Heart right ventricle (tissue), 16 donors: ENCODE results near the gene NAT10. TPM values are rescaled to one million over a fixed set of nuclear protein-coding genes. Genes with fewer than 3 reads are reported as not detected.

Experiments used
- ATAC-seq, 8 donors: fragments of 200-7000 bp; cut with Tn5 transposase; one replicate each; pipeline ENCODE4 v1.9.1; 2020; ENCODE audit warnings: mild to moderate bottlenecking in 8 of 8, moderate library complexity in 8 of 8, moderate number of reproducible peaks in 1 of 8
- DNase-seq, 2 donors: peaks; one replicate each; pipeline ENCODE4 v3.0.0-alpha.2; 2020
- H3K27ac ChIP-seq, 10 donors: fragments of 200-600 bp; sonication (generic) in 2 of 10; one replicate each; pipeline versions ENCODE4 v1.5.0 to v1.8.0; 2020 to 2022; ENCODE audit warnings: mild to moderate bottlenecking in 3 of 10
- H3K27me3 ChIP-seq, 7 donors: fragments of 200-600 bp; one replicate each; pipeline ENCODE4 v1.8.0; 2021 to 2022; ENCODE audit warnings: mild to moderate bottlenecking in 2 of 7
- H3K36me3 ChIP-seq, 9 donors: fragments of 200-600 bp; sonication (generic) in 1 of 9; one replicate each; pipeline versions ENCODE4 v1.5.0 to v1.8.0; 2020 to 2022; ENCODE audit warnings: mild to moderate bottlenecking in 2 of 9
- H3K4me1 ChIP-seq, 9 donors: fragments of 200-600 bp; sonication (generic) in 1 of 9; one replicate each; pipeline versions ENCODE4 v1.5.0 to v1.8.0; 2020 to 2022; ENCODE audit warnings: mild to moderate bottlenecking in 4 of 9
- H3K4me3 ChIP-seq, 10 donors: fragments of 200-600 bp; sonication (generic) in 2 of 10; one replicate each; pipeline versions ENCODE4 v1.5.0 to v1.8.0; 2020 to 2022; ENCODE audit warnings: mild to moderate bottlenecking in 7 of 10, moderate library complexity in 2 of 10
- H3K9me3 ChIP-seq, 11 donors: fragments of 200-600 bp in 10 of 11; sonication (generic) in 2 of 11; one replicate each; pipeline versions ENCODE4 v1.5.0 to v1.8.0; 2013 to 2022; ENCODE audit warnings: mild to moderate bottlenecking in 2 of 11, control low read depth in 1 of 11, moderate library complexity in 1 of 11
- CTCF ChIP-seq, 9 donors: fragments of 200-600 bp; sonication (generic) in 2 of 9; IDR thresholded peaks; one replicate each; pipeline versions ENCODE4 v1.5.0 to v1.8.0; 2021 to 2022; ENCODE audit warnings: antibody characterized with exemption in 9 of 9, mild to moderate bottlenecking in 5 of 9, moderate library complexity in 1 of 9
- WGBS, 2 donors: extraction: QIAGEN DNeasy Blood & Tissue Kit; methylation state at CpG; one replicate each; pipeline ENCODE4 v1.1.7; 2013; ENCODE audit warnings: inconsistent platforms in 1 of 2; 5-methylcytosine and 5-hydroxymethylcytosine counted together
- intact Hi-C, 10 donors: fragments of 100-400 bp; cut with DNase I; formaldehyde crosslinking; loops; one replicate each; pipeline versions ENCODE4 v1.11.1 to v1.14.2; 2022
- polyA plus RNA-seq, 2 donors: library from polyadenylated mRNA; stranded (reverse); fragments of 200-250 nt; gene quantifications; one replicate each; pipeline ENCODE4 v1.2.3, GENCODE V29; 2013
- total RNA-seq, 10 donors: library from RNA; stranded (reverse); fragmentation: NEBNext Ultra II Directional in 3 of 10; extraction: Animal tissue kit (Norgen Biotek cat#: 25700) in 3 of 10; gene quantifications; one replicate each; pipeline versions ENCODE4 v1.2.1 to v1.2.4, GENCODE V29; 2021 to 2023
- donor health status: Arrhythmogenic right ventricular cardiomyopathy.
- donor health status: ischemic (EF 13 %, LVEDD 7.1; RV severe dilation, severe dysfunction).
- donor health status: healthy with polysubstance abuse.
- donor health status: DM: no; HTN: yes; CAD: no.
- donor health status: DM: no; HTN: no; CAD: no.
- donor health status: ischemic (EF 25% LVEDD 6.9; RV normal size, moderate dysfunction).
- donor health status: ischemic (EF 25% LVEDD 5.7; RV mildly dilated, moderate dysfunction).
- donor health status: healthy.
- donor health status: DM: yes; HTN: yes; CAD: no.
- donor health status: Ischemic cardiomyopathy.
- donor health status: ischemic (EF 35%, LVEDD 5.7; RV mildly dilated, moderate dysfunction).
- donor health status: nonischemic (EF 11% LVEDD 7.7; RV severe dilation, severe dysfunction).
- donor health status: DM: yes; HTN: yes; CAD: no.
- donor health status: PGD.
- donor health status: ischemic (EF 29% LVEDD 5.4; RV normal size, mild dysfunction).
- donor health status: nonischemic (EF 23%, LVEDD 6.1; RV moderate dilation, normal function).

The NAT10 gene
- total and polyA plus RNA-seq, 12 donors, result 16.2 to 26.4 (median 21.9) TPM

DNA sequence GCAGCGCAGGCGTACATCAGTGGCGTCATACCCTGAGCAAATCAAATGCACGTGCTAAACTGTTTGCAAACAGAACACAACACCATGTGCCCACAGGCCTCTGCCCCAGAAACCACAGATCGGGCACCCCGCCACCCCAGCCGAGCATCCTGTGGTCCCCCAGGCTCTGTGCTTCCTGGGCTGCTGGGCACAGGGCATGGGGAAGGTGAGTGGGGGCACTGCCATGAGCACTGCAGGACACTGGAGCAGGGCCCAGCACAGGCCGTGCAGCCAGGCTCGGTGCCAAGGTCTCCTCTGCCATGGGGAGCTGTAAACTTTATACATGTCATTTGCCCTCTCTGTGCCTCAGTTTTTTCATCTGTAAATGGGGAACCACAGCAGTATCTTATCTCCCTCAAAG, 62.5 kb downstream of the NAT10 start:
- H3K9me3 ChIP-seq, result no peaks in the 10 kb centered on the region
- intact Hi-C loops, result no loop called here
- H3K27me3 ChIP-seq, result peaks cover 0 to 3% (median 0%) of the 10 kb centered on the region in 7 donors
- peaks cover 0 to 59% (median 0%) of the 10 kb centered on the region in 9 donors for H3K36me3 ChIP-seq
- DNase-seq (no peak), ATAC-seq (no peak)
- no peak for TF ChIP-seq CTCF (IDR thresholded peaks at IDR 0.05)
- no peak overlapping the region for H3K27ac ChIP-seq
- H3K4me3 ChIP-seq, result no peak overlapping the region
- peaks cover 0 to 4% (median 0%) of the 10 kb centered on the region in 9 donors for H3K4me1 ChIP-seq
- 87% methylated on average over 9 of the region's 9 CpGs for WGBS, 2 donors

GRCh38 chr11:34168642-34169420, 63.4 kb downstream of the NAT10 start:
- WGBS, 2 donors, result 86 to 87% methylated on average over 18 of the region's 18 CpGs
- H3K4me1 ChIP-seq, result peaks cover 0 to 6% (median under 1%) of the 10 kb centered on the region in 9 donors
- peaks cover 0 to 10% (median 0%) of the 10 kb centered on the region in 7 donors for H3K27me3 ChIP-seq
- no peak for TF ChIP-seq CTCF (IDR thresholded peaks at IDR 0.05)
- H3K27ac ChIP-seq, result no peak overlapping the region
- intact Hi-C loops, result no loop called here
- H3K4me3 ChIP-seq, result no peak overlapping the region
- peaks cover 0 to 51% (median 0%) of the 10 kb centered on the region in 9 donors for H3K36me3 ChIP-seq
- ATAC-seq (no peak), DNase-seq (no peak)
- no peaks in the 10 kb centered on the region for H3K9me3 ChIP-seq

GRCh38 chr11:34169686-34170085, 64.3 kb downstream of the NAT10 start:
- DNase-seq (no peak), ATAC-seq (no peak)
- Histone ChIP-seq H3K36me3 (peaks cover 0 to 46% (median 0%) of the 10 kb centered on the region in 9 donors), H3K4me1 (peaks cover 0 to 14% (median 9%) of the 10 kb centered on the region in 9 donors), H3K27ac (no peak overlapping the region), H3K27me3 (peaks cover 0 to 11% (median 0%) of the 10 kb centered on the region in 7 donors), H3K4me3 (no peak overlapping the region), H3K9me3 (no peaks in the 10 kb centered on the region)
- 62 to 64% methylated on average over 8 of the region's 8 CpGs for WGBS, 2 donors
- intact Hi-C loops, result loop anchor here in 8 of 10 donors (5.0 to 10.0 kb wide), 4 partner anchors 172 to 325 kb away; no protein-coding TSS in a partner anchor
- no peak for TF ChIP-seq CTCF (IDR thresholded peaks at IDR 0.05)

- peaks cover 0 to 24% (median 0%) of the 10 kb centered on the region in 9 donors for H3K36me3 ChIP-seq
- H3K27ac ChIP-seq, result no peak overlapping the region
- H3K9me3 ChIP-seq, result no peaks in the 10 kb centered on the region
- no peak overlapping the region for H3K4me3 ChIP-seq
- intact Hi-C loops, result loop anchor here in 8 of 10 donors (5.0 to 10.0 kb wide), 4 partner anchors 176 to 322 kb away; no protein-coding TSS in a partner anchor
- peaks cover 0 to 19% (median 13%) of the 10 kb centered on the region in 9 donors for H3K4me1 ChIP-seq
- no peak for TF ChIP-seq CTCF (IDR thresholded peaks at IDR 0.05)
- 96 to 97% methylated on average over 16 of the region's 16 CpGs for WGBS, 2 donors
- H3K27me3 ChIP-seq, result peaks cover 0 to 11% (median 0%) of the 10 kb centered on the region in 7 donors
- ATAC-seq, result peak in 1 of 8 donors; percentile 8
- DNase-seq, result no peak
Observed at GRCh38 chr11:34173050-34173449, 67.6 kb downstream of the NAT10 start.
